Spleen (tissue), 7 donors: Measurements from ENCODE around the gene KANSL3.
"Not testable (repeated sequence)": the region's sequence is repeated elsewhere in the genome, so short reads cannot be mapped to it uniquely, and the experiment has no call there.

Source experiments
- CTCF ChIP-seq, 11 experiments: fragments of 200-600 bp in 7 of 11; fragments of 450-650 bp in 4 of 11; sonication (generic) in 4 of 11; IDR thresholded peaks in 8 of 11; conservative IDR thresholded peaks in 3 of 11; 1 replicate in 7 of 11; 2 replicates in 4 of 11; pipeline versions ENCODE4 v1.4.0 to v1.8.0; 2016 to 2021; ENCODE audit warnings: antibody characterized with exemption in 11 of 11, inconsistent platforms in 4 of 11, mild to moderate bottlenecking in 1 of 11
- POLR2A ChIP-seq, 3 donors: fragments of 450-650 bp; IDR thresholded peaks; one replicate each; pipeline ENCODE4 v1.5.1; 2017; ENCODE audit warnings: antibody characterized with exemption in 3 of 3, mild to moderate bottlenecking in 1 of 3
- donor health status: DM: no; HTN: no; CAD: no; lungs with moderate emphysema.
- donor health status: DM: no; HTN: no; CAD: no.
- donor health status: DM: no; HTN: no; CAD: no.

GRCh38 chr2:96553957-96554292, 84.2 kb downstream of the KANSL3 start:
- TF ChIP-seq CTCF (IDR thresholded peaks at IDR 0.05 in 8 of 11, conservative IDR thresholded peaks at IDR 0.05 in 3 of 11); POLR2A (IDR thresholded peaks at IDR 0.05): not testable (repeated sequence)
